Adrenal gland (tissue), 12 donors: Measurements from ENCODE around the gene ACTR3. TPM values are rescaled to one million over a fixed set of nuclear protein-coding genes. Genes with fewer than 3 reads are reported as not detected.

Source experiments
- DNase-seq, 7 donors: peaks; one replicate each; pipeline ENCODE4 v3.0.0-alpha.2; 2019 to 2020
- H3K27ac ChIP-seq, 5 donors: fragments of 200-600 bp; sonication (generic) in 4 of 5; 1 replicate in 3 of 5; 2 replicates in 2 of 5; pipeline versions ENCODE4 v1.5.1 to v1.8.0; 2016 to 2020; ENCODE audit warnings: mild to moderate bottlenecking in 1 of 5
- H3K27me3 ChIP-seq: fragments of 200-600 bp; 2 replicates; pipeline ENCODE4 v1.8.0; 2021
- H3K36me3 ChIP-seq, 2 donors: fragments of 200-600 bp; replicated peaks in 1 of 2; 1 replicate in 1 of 2; 2 replicates in 1 of 2; pipeline versions ENCODE4 v1.5.1 to v1.8.0; 2018 to 2022
- H3K4me1 ChIP-seq, 2 donors: fragments of 200-600 bp; replicated peaks in 1 of 2; 1 replicate in 1 of 2; 2 replicates in 1 of 2; pipeline versions ENCODE4 v1.5.1 to v1.8.0; 2018 to 2021
- H3K4me3 ChIP-seq, 4 donors: fragments of 200-600 bp; sonication (generic) in 3 of 4; one replicate each; pipeline ENCODE4 v1.5.1; 2016 to 2018
- H3K9me3 ChIP-seq, 3 donors: fragments of 200-600 bp; sonication (generic) in 1 of 3; replicated peaks in 1 of 3; 1 replicate in 2 of 3; 2 replicates in 1 of 3; pipeline versions ENCODE4 v1.5.1 to v1.8.0; 2016 to 2021
- CTCF ChIP-seq, 6 experiments: fragments of 450-650 bp in 4 of 6; fragments of 200-600 bp in 2 of 6; sonication (generic) in 1 of 6; IDR thresholded peaks; 1 replicate in 5 of 6; 2 replicates in 1 of 6; pipeline versions ENCODE4 v1.5.1 to v1.8.0; 2016 to 2021; ENCODE audit warnings: antibody characterized with exemption in 6 of 6, mild to moderate bottlenecking in 2 of 6, moderate library complexity in 1 of 6
- POLR2A ChIP-seq, 2 donors: fragments of 450-650 bp; IDR thresholded peaks; one replicate each; pipeline ENCODE4 v1.6.1; 2017; ENCODE audit warnings: antibody characterized with exemption in 2 of 2, mild to moderate bottlenecking in 2 of 2, moderate library complexity in 1 of 2
- WGBS, 4 donors: extraction: QIAGEN DNeasy Blood & Tissue Kit in 2 of 4; methylation state at CpG; one replicate each; pipeline versions ENCODE4 v1.1.5 to v1.1.7; 2013 to 2017; 5-methylcytosine and 5-hydroxymethylcytosine counted together
- intact Hi-C, 2 donors: fragments of 100-400 bp; cut with DNase I; formaldehyde crosslinking; loops; one replicate each; pipeline versions ENCODE4 v1.14.1 to v1.15.0; 2022 to 2023
- polyA plus RNA-seq, 3 donors: library from polyadenylated mRNA; stranded (reverse); fragments of 200-250 nt in 2 of 3; fragments of 350-450 nt in 1 of 3; fragmentation: Illumina TruSeq in 1 of 3; extraction: RNeasy Lipid Tissue Mini Kit (QIAGEN cat#74804) in 1 of 3; gene quantifications; one replicate each; pipeline ENCODE4 v1.2.3, GENCODE V29; 2013 to 2014
- total RNA-seq, 9 donors: library from RNA; depleted of rRNA in 4 of 9; stranded (reverse); fragments of >200 nt in 4 of 9; fragments of 120-200 nt in 1 of 9; fragmentation: NEBNext Ultra II Directional in 1 of 9; extraction: Animal tissue kit (Norgen Biotek cat#: 25700) in 1 of 9; gene quantifications; one replicate each; pipeline versions ENCODE4 v1.1.0 to v1.2.4, GENCODE V29; 2013 to 2023
- donor health status: healthy with polysubstance abuse.
- donor health status: Bipolar disorder and iron deficiency.
- donor health status: DM: yes; HTN: yes; CAD: no.
- donor health status: DM: no; HTN: no; CAD: no.
- donor health status: DM: no; HTN: no; CAD: no.
- donor health status: DM: yes; HTN: yes; CAD: no.

The ACTR3 gene
- total and polyA plus RNA-seq, 12 donors: 28.1 to 530 (median 219) TPM

- no peak for TF ChIP-seq CTCF (IDR thresholded peaks at IDR 0.05)
- TF ChIP-seq POLR2A (IDR thresholded peaks at IDR 0.05): no peak
- intact Hi-C loops: no loop called here
- H3K4me3 ChIP-seq: no peak overlapping the region
- peaks cover 0 to 8% of the 10 kb centered on the region in 2 donors for H3K4me1 ChIP-seq
- WGBS, 4 donors: 91 to 94% (median 92%) methylated on average over 7 of the region's 7 CpGs
- no peaks in the 10 kb centered on the region for H3K27me3 ChIP-seq
- no peaks in the 10 kb centered on the region for H3K9me3 ChIP-seq
- H3K36me3 ChIP-seq: no peaks in the 10 kb centered on the region
- no peak for DNase-seq
- H3K27ac ChIP-seq: no peak overlapping the region
Measured at GRCh38 chr2:113861740-113862139, 28.1 kb upstream of the ACTR3 start.

DNA sequence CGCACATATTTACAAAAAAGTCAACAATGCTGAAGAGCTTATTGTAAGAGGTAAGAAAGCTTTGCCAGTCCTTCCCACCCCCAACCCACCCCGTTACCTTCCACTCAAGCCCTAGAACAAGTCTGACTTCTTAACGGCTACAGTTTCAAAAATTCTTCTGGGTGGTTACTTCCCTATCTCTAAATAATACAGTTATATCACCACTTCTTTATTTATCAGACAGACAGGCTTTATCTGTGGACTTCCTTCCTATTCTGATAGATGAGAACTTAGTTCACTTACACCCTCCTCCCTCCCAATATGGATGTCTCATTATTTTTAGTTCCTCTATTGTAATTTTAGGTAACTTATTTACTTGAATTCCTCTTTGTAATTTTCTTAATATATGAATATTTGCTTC lies 26.7 kb upstream of the ACTR3 start:
- WGBS, 4 donors: 49 to 70% (median 66%) methylated on average over 3 of the region's 3 CpGs
- intact Hi-C loops: no loop called here
- H3K27ac ChIP-seq: no peak overlapping the region

DNA sequence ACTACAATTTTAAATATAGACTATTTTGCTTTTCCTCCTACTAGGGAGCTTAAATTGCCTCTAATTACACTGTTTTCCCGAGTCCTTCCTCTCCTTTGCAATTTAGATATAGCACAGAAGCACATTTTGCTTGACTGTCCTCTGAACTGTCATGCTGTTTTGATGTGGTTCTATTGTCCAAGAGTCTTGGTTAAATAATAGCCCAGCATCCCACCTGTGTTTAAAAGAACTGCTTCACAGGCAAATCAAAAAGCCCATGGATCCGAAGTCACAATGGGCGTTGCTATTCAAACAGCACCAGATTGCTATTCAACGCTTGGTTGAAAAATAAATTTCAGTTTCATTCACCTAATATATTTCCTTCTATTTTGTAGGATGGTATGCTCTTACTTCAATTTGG lies 22.3 kb upstream of the ACTR3 start:
- peaks cover 5% of the 10 kb centered on the region in 2 donors for H3K4me1 ChIP-seq
- H3K27ac ChIP-seq: no peak overlapping the region
- WGBS, 4 donors: 83 to 86% (median 84%) methylated on average over 4 of the region's 4 CpGs
- no peaks in the 10 kb centered on the region for H3K9me3 ChIP-seq
- H3K27me3 ChIP-seq: no peaks in the 10 kb centered on the region
- DNase-seq: no peak
- H3K36me3 ChIP-seq: no peaks in the 10 kb centered on the region
- no peak overlapping the region for H3K4me3 ChIP-seq
- TF ChIP-seq POLR2A (IDR thresholded peaks at IDR 0.05) (no peak), CTCF (IDR thresholded peaks at IDR 0.05) (no peak)
- intact Hi-C loops: no loop called here

More for the DNA sequence above, 26.7 kb upstream of the ACTR3 start:
- TF ChIP-seq CTCF (IDR thresholded peaks at IDR 0.05) (no peak), POLR2A (IDR thresholded peaks at IDR 0.05) (no peak)
- Histone ChIP-seq H3K36me3 (no peaks in the 10 kb centered on the region), H3K27me3 (no peaks in the 10 kb centered on the region), H3K4me3 (no peak overlapping the region), H3K4me1 (peaks cover 0 to 8% of the 10 kb centered on the region in 2 donors), H3K9me3 (no peaks in the 10 kb centered on the region)
- DNase-seq: no peak

- H3K4me1 ChIP-seq: peaks cover 13 to 14% of the 10 kb centered on the region in 2 donors
- no peak overlapping the region for H3K4me3 ChIP-seq
- no peak for TF ChIP-seq CTCF (IDR thresholded peaks at IDR 0.05)
- no peak for DNase-seq
- no peak overlapping the region for H3K27ac ChIP-seq
- WGBS, 4 donors: 92 to 100% (median 96%) methylated on average over 1 of the region's 1 CpG
- no peaks in the 10 kb centered on the region for H3K36me3 ChIP-seq
- no peaks in the 10 kb centered on the region for H3K27me3 ChIP-seq
- H3K9me3 ChIP-seq: no peaks in the 10 kb centered on the region
- intact Hi-C loops: no loop called here
Measured at GRCh38 chr2:113869253-113869652, 20.6 kb upstream of the ACTR3 start.
